HG03103 (cell line): ENCODE measurements around the gene CCDC190.
"Not testable (repeated sequence)": the region's sequence is repeated elsewhere in the genome, so short reads cannot be mapped to it uniquely, and the experiment has no call there.

Source experiments
- ATAC-seq: cut with Tn5 transposase; IDR thresholded peaks from one replicate; pipeline ENCODE4 v1.9.1; 2021; ENCODE audit warnings: low read depth; ENCODE audit not compliant: unreplicated experiment

CCDC190 gene

DNA sequence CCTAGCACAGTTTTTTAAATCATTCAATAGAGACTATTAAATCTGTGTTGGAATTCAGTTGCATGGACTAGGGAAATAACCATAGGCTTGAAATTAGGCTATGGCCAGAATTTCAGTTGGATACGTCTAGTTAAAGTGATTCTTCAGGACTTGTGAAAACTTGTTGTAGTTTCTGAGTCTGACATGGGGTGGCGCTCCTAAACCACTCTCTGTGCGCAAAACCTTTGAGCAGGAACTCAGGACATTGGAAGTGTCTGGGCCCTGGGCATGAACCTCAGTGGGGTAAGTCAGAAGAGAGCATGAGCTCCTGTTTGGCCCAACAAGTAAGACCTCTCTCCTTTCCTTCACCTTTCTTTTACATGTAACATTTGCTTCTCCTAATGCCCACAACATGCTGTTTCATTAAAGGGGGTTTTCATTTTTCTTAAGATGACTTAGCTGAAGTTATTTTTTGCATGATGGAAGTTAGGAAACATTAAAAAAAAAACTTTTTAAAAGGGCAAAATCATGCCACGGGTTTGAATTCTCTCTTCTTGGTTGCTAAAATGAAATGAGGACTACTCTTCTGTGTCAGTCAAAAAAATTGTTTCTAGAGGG, 17.1 kb upstream of the CCDC190 start:
- no peak for ATAC-seq

DNA sequence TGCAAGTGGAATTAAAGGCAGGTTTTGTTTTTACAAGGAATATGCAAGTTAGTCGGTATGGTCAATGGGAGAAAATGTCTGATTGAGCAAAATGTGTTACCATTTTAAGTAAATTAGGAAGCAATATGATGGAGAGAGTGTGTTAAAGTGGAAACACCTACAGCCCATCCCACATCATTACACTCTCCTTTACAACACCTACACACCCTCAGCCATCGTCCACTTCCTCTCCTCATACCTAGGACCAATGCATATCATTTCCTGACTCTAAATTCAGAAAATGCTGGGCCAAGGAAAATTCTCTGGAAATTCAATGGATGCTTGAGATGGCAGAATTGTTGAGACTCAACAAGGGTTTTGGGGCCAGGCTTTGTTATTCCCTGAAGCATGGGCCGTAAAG, 16.4 kb upstream of the CCDC190 start:
- no peak for ATAC-seq

DNA sequence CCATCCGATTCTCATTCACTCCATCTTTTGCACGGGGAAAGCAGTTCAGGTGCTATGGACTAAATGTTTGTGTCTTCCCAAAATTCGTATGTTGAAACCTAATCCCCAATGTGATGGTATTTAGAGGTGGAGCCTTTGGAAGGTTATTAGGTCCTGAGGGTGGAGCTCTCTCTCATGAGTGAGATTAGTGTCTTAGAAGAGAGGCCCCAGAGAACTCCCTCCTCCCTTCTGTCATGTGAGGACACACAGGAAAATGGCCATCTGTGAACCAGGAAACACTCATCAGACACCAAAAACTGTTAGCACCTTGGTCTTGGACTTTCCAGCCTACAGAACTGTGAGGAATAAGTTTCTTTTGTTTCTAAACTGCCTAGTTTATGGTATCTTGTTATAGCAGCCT, 15.8 kb upstream of the CCDC190 start:
- no peak for ATAC-seq

DNA sequence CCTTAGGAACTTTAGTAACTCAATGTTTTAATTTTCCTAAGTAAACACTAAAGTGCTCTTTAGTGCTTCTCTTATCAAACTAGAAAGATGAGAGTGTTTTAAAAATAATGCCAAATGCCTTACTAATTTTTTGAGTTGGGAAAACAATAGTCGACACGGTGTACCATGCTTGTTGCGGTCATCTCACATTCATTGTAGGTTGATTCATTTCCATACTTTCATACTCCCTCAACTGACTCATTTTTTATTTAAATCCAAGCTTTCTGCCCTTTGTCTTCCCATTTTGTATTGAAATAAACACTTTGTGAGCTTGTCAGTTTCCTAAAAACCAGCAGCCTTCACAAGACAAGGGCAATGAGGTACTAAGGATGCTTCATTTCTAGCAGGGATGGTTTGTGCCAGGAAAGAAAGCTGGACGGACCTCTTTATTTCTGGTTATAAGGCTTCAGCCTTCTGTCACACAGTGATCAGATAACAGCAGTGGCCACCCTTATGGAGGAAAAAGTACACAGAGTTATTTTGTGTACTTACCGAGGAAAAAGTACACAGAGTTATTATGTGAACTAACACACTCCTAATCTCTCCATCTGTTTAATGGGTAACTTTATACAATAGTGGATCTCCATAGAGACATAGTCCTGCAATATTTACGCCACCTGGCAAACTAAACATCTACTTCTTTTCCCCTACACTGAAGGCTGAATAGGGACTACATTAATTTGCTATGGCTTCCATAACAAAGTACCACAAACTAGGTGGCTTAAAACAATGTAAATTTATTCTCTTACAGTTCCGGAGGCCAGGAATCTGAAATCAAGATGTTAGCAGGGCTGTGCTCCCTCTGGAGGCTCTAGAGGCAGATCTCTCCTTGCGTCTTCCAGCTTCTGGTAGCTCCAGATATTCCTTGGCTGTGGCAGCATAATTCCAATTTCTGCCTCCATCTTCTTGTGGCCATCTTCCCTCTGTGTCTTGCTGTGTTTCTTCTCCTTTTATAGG, 13.0 kb upstream of the CCDC190 start:
- ATAC-seq = no peak

DNA sequence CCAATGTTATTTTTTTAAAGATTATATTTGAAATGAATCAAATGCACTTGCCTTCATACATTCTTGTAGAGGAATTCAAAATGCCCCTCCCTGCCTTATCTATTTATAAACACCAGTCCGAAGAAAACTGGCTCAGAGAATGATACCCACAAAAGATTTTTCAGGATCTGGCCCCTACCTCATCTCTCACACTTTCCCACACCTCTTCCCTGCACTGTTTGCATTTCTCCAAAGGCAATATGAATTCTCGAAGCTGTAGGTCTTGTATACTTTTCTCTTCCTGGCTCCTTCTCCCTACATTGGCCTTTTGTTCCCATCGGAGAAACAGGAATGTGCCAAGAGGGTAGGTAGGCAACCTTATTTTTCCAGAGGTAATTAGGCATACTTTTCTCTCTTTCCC, 12.0 kb upstream of the CCDC190 start:
- ATAC-seq = no peak

DNA sequence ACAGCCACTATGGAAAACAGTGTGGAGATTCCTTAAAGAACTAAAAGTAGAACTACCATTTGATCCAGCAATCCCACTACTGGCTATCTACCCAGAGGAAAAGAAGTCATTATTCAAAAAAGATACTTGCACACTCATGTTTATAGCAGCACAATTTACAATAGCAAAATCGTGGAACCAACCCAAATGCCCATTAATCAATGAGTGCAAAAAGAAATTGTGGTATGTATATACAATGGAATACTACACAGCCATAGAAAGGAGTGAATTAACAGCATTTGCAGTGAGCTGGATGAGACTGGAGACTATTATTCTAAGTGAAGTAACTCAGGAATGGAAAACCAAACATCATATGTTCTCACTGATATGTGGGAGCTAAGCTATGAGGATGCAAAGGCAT, 10.4 kb upstream of the CCDC190 start:
- ATAC-seq = not testable (repeated sequence)

DNA sequence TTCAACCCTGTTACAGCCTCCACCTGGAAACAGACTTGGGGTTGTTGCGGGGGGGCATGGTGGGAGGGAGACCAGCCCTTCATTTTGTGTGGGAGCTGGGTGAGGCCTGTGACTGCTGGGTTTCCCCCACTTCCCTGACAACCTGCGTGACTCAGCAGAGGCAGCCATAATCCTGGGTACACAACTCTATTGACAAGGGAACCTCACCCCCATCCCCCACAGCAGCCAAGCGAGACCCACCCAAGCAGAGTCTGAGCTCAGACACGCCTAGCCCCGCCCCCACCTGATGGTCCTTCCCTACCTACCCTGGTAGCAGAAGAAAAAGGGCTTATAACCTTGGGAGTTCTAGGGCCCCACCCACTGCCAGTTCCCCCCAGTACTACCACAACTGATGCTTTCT, 8.0 kb upstream of the CCDC190 start:
- ATAC-seq = no peak

DNA sequence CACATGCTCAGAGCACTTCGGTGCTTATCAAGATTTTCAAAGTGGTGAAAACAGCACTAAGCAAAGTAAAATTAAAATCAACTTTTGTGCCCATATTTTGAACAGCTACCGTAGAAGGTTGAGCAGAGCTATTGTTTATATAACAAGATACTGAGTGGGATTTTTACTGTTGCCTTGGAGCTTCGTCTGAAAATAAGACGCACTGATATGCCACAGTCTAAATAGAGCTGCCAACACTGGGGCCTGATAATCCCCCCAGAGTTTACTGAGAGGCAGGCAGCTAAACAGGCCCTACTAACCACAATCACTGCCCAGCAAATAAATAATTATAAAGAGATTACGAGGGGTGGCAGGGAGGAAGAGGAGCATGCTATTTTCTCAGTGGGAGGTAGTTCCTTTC, 650 bp upstream of the CCDC190 start:
- no peak for ATAC-seq

DNA sequence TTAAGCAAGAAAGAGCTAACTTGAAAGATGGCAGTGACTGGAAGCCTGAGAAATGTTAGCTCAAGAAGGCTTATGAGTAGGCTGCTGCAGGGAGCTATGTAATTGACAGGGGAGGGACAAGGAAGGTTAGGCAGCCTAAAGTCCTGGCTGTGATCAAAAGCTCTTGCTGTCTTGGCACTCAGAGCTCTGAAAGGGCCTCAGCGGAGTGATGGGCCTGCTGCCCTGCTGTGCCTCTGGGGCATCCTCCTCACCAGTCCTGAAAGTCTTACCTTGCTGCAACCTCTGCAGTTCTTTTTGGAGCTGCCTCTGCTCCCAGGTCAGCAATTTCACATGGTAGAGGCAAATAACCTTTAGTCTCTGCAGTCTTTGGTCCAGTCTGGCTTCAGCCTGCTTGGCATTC, 1.8 kb downstream of the CCDC190 start:
- no peak for ATAC-seq

DNA sequence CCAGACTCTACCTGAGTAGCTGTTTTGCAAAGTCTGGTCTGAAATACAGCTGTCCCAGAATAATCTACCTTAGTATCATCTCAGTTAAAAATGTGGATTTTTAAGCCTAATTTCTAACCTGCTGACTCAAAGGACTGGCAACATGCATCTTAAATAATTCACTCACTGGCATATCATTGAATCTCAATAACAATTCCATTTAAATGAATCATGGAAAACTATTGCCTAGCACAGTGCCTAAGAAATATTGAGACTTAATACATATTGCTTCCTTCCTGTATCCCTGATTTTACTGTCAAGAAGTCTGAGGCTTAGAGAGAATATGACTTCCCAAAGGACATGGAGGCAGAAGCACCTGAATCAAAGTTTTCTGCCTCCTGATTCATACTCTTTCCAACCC, 3.1 kb downstream of the CCDC190 start:
- no peak for ATAC-seq

DNA sequence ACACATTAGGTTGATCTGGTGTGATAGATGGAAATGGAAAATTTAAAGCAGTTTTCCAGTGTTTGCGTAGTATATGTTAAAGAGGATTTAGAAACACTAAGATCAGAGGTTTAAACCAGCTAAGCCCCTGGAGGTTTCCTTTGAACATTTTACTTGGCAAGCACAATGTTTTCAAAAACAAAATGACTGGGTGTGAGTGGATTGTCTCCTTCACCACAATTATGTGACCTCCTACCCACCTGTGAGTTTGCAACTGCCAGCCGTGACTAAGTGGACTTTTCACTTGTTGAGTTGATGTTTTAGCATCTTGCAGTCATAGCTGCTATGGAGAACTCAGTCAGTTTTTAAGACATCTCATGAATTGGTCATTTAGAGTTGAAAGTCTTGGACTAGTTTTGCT, 4.7 kb downstream of the CCDC190 start:
- no peak for ATAC-seq

DNA sequence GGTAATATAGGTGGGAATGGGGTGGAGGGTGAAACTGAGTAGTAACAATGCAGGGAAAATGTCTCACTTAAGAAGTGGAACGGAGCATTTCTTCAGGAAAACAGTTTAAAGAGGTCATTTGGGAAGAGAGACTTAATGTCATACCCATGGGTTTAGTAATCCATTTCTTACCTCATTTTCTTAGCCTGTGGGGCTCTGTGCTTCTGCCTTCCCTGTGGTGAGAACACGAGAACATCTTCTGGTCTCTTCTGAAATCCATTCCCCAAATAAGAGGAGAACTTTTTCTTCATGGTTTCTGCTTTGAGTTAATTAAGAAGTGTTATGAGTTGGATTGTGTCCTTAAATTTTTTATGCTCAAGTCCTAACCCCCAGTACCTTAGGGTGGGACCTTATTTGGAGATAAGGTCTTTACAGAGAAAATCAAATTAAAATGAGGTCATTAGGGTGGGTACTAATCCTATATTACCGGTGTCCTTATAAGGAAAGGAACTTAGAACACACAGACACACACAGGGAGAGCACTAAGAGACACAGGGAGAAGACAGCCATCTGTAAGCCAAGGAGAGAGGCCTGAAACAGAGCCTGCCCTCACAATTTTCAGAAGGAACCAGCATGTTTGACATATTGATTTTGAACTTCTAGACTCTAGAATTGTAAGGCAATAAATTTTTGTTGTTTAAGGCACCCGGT, 5.4 kb downstream of the CCDC190 start:
- ATAC-seq = no peak

DNA sequence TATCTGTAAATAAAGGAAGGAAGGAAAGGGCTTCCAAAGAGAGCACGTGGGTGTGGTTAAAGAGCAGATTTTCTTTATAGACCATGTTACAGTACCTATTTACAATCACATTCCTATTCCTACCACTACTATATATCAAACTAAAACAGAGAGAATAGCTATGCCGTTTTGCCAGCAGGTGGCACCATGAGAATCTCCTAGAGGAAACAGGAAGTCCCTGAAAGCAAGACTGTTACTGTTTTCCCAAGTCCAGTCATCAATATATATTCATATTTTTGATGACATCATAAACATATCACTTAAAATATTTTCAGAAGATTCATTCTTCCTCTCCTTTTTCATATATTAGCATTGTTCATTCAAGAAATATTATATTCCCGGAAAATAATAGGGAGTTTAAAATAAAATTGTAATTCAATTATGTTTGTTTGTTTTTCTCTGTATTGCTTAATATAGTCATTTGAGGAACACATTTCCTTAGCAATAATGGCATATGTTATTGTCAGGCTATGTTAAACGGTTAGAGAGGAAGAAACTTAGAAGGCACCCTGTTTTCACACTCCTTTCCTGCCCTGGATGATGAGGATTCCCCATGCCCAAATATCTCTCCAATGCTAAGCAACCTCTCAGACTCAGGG, 6.6 kb downstream of the CCDC190 start:
- no peak for ATAC-seq

DNA sequence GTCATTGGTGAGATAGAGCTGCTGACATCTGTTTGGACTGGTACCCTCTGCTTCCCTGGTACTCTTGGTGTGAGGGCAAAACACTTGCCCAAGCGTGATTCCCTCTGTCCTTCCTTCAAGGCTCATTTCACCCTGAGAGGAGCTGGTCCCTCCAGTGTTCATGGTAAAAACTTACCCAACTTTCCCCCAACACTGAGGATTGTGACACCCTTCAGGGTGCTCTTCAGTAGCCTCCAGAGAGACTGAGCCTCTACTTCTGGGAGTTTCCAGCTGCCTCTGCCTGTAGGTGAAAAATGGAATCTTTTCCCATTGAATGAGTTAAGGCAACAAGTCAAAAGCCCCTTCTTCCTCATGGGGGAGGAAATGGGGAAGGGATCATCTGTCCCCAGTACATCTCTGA, 9.6 kb downstream of the CCDC190 start:
- ATAC-seq = no peak

DNA sequence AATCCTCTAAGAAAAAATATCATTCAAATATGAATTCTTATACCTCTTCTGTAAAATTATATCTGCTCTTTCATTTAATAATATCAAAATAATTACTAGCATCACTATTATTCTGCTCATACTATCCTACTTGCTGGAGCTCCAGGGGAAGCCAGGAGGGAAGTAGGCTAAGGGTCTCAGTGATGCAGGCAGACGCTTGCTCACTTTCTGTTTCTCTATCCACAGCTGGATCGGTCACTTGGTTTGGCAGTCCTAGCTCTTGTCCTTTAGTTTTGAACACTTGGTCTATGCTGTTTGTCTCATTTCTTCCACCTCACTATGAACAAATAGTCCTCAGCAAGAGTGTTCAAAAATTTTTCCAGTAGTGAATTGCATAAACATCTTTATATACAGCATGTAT, 11.3 kb downstream of the CCDC190 start:
- ATAC-seq = no peak

DNA sequence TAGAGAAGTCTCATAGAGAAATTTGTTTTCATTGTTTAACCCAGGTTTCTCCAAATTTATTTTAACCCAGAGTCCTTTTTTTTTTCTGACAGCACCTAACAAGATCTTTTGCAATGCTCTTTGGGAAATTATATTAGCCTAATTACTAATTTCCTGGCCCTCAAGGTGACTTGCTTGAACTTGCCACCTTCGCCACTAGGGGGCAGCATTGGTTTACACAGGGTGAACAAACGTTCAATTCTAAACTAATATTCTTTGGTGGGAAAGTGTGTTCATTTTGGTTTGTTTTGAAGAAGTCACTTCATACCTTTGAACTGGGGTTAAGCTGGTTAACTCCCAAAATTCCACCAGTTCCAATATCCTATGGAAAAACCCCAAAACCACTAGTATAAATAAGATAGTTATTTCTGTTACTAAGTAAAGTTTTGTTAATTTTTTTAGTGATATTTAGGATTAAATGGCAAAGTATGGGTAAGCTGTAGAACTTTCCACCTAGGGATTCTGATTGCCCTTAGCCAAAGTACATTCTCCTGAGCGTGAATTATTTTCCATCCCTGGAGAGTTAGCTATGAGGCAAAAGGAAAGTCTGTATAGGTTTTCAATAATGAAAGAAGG, 13.0 kb downstream of the CCDC190 start:
- ATAC-seq = peak; percentile 69

DNA sequence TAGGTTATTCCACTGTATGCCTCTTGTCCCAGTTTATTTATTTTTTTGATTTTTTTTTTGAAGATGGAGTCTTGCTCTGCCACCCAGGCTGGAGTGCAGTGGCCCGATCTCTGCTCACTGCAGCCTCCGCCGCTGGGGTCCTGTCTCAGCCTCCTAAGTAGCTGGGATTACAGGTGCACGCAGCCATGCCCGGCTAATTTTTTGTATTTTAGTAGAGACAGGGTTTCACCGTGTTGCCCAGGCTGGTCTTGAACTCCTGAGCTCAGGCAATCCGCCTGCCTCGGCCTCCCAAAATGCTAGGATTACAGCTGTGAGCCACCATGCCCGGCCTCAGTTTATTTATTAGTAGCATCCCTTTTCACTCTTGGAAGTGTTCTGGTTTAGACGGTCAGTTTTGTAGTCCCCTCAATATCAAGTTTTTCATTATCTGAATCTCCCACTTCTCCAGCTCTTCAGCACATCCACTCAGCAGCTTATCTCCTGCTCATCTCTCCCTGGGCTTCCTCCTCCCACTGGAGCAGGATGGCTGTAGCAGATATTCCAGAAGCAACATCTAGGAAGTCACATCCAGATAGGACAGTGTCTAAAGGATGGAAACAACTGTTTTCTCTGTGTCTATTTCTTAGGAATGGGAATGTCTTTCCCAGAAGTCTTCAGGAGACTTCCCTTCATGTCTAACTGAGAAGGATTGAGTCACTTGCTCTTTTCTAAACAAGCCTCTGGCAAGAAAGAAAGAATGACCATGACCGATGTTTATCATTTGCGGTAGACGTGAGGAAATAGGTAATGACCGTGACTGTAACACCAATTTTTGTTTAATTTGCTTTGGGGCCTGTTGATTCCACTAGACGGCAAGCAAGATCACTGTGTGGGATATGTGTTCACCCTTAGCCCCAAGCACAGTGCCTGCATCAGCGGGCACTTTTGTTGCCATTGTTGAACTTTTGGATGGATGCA, 14.4 kb downstream of the CCDC190 start:
- ATAC-seq = no peak

DNA sequence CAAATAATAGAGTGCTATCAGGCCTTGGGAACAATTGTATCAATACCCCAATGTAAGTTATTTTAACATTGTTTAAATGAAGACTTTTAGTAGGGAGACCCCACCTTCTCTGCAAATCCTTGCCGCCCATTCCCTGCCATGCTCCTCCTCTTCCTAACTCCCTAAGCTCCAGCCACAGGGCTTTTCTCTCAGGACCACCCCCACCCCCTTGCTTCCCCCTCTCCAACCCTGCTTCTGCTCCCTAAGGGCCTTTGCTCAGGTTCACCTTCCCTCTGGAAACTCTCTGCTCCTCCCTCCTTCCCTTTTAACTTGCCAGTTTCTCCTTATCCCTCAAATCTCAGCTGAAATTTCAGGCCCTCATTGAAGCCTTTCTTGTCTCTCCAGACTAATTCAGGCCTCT, 16.8 kb downstream of the CCDC190 start:
- no peak for ATAC-seq

DNA sequence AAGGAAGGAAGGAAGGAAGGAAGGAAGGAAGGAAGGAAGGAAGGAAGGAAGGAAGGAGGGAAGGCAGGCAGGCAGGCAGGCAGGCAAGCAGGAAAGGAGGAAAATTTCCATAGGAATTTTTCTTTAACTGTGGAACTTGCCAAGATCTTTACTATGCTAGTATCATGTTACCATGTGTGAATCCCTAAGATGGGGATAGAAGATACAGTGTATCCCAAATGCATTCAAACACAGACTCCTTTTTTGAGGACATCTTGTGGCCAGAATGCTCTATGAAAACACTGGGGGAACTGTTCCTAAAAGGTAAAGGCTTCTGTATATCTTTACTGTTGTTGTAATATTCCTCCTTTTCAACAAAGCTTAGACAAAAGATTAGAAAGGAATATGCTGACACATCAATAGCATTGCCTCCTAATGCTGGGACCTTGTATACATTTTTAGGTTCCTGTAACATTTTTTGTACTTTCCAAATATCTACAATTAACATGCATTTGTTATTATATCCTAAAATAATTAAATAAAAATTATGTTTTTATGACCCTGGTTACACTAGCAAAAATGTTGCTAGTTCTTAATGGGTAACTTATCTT, 20.6 kb downstream of the CCDC190 start:
- no peak for ATAC-seq
